NCI-H345 (cell line): ENCODE results near the gene C1orf210.

Experiments used
- DNase-seq: peaks from one replicate; lab custom pipeline; 2025; lab: John Stamatoyannopoulos, UW

C1orf210 gene

GRCh38 chr1:43285269-43285990 lies at the start of gene C1orf210:
C1orf210 (minus strand) TSS chr1:43285581; CDS start chr1:43283270, 2,311 bp downstream.
- peak; percentile 73 for DNase-seq

GRCh38 chr1:43334453-43335205 lies 49.2 kb upstream of the C1orf210 start:
- DNase-seq, result no peak

- peak; percentile 59 for DNase-seq
Observed at GRCh38 chr1:43331688-43332087, 46.3 kb upstream of the C1orf210 start.

- DNase-seq, result no peak
Observed at GRCh38 chr1:43329995-43330751, 44.8 kb upstream of the C1orf210 start.

- no peak for DNase-seq
Observed at GRCh38 chr1:43327549-43328292, 42.3 kb upstream of the C1orf210 start.

- DNase-seq, result no peak
Observed at GRCh38 chr1:43325381-43325780, 40.0 kb upstream of the C1orf210 start.

- no peak for DNase-seq
Observed at GRCh38 chr1:43324810-43325209, 39.4 kb upstream of the C1orf210 start.

- no peak for DNase-seq
Observed at GRCh38 chr1:43322506-43322905, 37.1 kb upstream of the C1orf210 start.

- no peak for DNase-seq
Observed at GRCh38 chr1:43321331-43321891, 36.0 kb upstream of the C1orf210 start.

- no peak for DNase-seq
Observed at GRCh38 chr1:43319766-43320165, 34.4 kb upstream of the C1orf210 start.

GRCh38 chr1:43319288-43319687 lies 33.9 kb upstream of the C1orf210 start:
- no peak for DNase-seq

- no peak for DNase-seq
Observed at GRCh38 chr1:43318831-43319230, 33.5 kb upstream of the C1orf210 start.

GRCh38 chr1:43317817-43318471 lies 32.6 kb upstream of the C1orf210 start:
- no peak for DNase-seq

- no peak for DNase-seq
Observed at GRCh38 chr1:43316738-43317520, 31.5 kb upstream of the C1orf210 start.

GRCh38 chr1:43315963-43316737 lies 30.8 kb upstream of the C1orf210 start:
- DNase-seq, result no peak

GRCh38 chr1:43315481-43315880 lies 30.1 kb upstream of the C1orf210 start:
- DNase-seq, result no peak

- DNase-seq, result no peak
Observed at GRCh38 chr1:43314233-43314632, 28.9 kb upstream of the C1orf210 start.

GRCh38 chr1:43313771-43314170 lies 28.4 kb upstream of the C1orf210 start:
- DNase-seq, result no peak
